ENCODE results near the gene LEFTY2. TPM values are rescaled to one million over a fixed set of nuclear protein-coding genes. Genes with fewer than 3 reads are reported as not detected.
A peak's percentile ranks its signal among the peaks of the same experiment; 100 is the strongest.

LEFTY2 gene
- total RNA-seq, 1 donor from 2014 or later, result 2.6 TPM

DNA sequence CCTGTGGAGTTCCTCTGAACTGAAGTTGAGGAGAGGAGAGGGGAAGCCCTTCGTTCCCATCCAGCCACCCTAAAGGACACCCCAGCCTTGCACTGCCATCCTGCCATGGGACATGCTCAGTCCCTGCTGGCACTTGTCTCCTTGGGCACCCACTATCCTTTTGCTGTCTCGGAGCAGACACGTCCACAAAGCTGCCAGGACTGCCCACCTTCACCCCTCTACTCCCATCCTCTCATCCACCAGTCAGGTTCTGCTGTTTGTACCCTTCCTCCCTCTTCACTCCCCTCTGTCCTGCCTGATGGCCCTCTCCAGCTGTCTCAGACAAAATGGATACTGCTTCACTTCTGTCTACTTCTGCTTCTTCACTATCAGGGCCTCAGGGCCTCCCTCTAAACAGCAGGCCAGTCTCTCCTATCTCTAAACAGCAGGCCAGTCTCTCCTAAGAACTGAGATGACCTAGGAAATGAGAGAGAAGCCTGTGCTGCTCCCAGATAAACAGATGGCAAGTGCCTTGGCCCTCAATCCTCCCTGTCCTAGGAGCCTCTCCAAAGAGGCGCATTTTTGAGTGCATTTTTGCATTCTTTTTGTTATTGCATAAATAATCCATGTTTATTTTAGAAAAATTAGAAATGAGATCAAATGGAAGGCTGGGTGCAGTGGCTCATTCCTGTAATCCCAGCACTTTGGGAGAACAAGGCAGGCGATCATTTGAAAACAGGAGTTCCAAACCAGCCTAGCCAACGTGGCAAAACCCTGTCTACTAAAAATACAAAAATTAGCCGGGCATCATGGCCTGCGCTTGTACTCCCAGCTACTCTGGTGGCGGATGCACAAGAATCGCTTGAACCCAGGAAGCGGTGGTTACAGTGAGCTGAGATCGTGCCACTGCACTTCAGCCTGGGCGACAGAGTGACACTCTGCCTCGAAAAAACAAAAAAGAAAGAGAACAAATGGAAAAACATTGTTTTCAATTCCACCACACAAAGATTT is 12.5 kb downstream of the LEFTY2 start:
- TF ChIP-seq, protein P1, sequence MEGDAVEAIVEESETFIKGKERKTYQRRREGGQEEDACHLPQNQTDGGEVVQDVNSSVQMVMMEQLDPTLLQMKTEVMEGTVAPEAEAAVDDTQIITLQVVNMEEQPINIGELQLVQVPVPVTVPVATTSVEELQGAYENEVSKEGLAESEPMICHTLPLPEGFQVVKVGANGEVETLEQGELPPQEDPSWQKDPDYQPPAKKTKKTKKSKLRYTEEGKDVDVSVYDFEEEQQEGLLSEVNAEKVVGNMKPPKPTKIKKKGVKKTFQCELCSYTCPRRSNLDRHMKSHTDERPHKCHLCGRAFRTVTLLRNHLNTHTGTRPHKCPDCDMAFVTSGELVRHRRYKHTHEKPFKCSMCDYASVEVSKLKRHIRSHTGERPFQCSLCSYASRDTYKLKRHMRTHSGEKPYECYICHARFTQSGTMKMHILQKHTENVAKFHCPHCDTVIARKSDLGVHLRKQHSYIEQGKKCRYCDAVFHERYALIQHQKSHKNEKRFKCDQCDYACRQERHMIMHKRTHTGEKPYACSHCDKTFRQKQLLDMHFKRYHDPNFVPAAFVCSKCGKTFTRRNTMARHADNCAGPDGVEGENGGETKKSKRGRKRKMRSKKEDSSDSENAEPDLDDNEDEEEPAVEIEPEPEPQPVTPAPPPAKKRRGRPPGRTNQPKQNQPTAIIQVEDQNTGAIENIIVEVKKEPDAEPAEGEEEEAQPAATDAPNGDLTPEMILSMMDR (IDR thresholded peaks at IDR 0.05), result no peak
- intact Hi-C loops (cut with DNase I), result loop anchor here (10.0 kb wide), 1 partner anchor 274 kb away; the partner anchor contains the start of gene ENAH
- no peak overlapping the region for H3K27ac ChIP-seq
- H3K27me3 ChIP-seq, result no peaks in the 10 kb centered on the region
- H3K4me3 ChIP-seq, result no peak overlapping the region
- no peaks in the 10 kb centered on the region for H3K36me3 ChIP-seq
- no peak for DNase-seq (ENCODE audit: low spot score in 2 of 2)
- H3K4me1 ChIP-seq, result peaks cover under 1 to 4% of the 10 kb centered on the region in 2 donors
- H3K9me3 ChIP-seq, result no peaks in the 10 kb centered on the region

DNA sequence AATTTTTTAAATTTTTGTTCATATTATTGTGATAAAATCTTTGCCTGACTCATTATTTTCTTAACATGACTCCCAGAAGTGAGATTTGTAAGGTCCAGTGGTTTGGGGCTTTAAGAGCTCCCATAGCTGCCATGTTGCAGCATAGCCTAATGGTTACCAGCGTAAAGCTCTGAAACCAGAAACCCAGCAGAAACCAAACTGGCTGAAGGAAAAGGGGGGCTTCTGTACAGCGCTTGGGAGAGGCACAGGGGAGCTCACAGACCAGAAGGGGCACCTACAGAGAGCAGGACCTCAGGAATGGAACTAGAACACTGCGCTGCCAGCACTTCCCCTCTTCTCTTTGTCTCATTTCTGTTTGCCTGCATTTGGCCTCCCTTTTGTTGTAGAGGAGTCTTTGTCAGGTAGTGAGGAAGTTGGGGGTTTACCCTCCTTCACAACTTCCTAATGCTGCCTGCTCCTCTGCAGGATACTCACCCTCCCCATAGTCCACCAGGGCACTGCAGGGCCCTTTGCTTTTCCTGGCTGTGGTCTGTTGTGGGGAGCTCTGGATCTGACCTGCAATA is 14.4 kb downstream of the LEFTY2 start:
- Histone ChIP-seq H3K9me3 (no peaks in the 10 kb centered on the region), H3K36me3 (peaks cover 7 to 8% of the 10 kb centered on the region in 2 donors), H3K4me3 (no peak overlapping the region), H3K27me3 (no peaks in the 10 kb centered on the region), H3K27ac (no peak overlapping the region), H3K4me1 (peaks cover 4 to 14% of the 10 kb centered on the region in 2 donors)
- no peak for DNase-seq (ENCODE audit: low spot score in 2 of 2)
- intact Hi-C loops (cut with DNase I), result loop anchor here (10.0 kb wide), 1 partner anchor 272 kb away; the partner anchor contains the start of gene ENAH
- TF ChIP-seq, protein P1 (IDR thresholded peaks at IDR 0.05), result no peak

DNA sequence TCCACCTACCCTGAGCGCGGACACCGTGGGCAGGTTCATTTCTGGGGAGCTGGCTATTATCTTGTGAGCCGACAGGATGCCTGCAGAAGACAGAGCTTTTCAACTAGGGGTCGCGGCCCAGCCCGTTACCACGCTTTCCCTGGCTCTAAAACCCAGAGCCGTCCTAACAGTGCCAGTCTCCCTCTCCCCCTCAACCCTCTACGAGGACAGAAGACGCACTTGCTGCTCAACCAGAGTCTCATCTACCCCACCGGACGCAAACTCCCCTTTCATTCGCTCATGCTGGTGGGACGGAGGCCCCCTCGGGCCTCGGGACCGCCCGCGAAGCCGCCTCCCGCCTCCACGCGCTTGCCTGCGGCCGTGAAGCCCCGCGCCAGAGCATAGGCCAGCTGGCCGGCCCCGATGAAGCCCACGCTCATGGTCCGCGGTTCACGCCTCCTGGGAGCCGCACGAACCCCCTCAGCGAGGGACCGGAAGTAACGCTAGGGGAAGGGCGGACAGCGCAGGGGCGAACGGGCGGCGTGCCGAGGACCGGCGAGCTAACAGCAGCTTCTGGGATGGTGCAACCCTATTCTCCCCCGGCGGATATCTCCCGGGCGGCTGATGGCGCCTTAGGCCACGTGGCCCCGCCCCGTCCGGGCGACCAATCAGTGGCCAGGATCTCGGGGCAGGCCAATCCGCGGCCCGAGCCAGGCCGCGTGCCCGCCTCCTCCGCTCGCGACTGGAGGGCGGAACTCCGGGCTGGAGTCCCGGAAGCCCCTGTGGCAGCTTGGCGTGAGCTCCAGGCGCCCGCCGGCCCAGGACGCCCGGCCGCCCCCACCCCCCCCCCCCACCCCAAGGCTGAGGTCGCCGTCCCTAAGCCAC is 17.1 kb downstream of the LEFTY2 start, which contains the start of gene PYCR2:
TSS of gene PYCR2 (minus strand) at position 559 of the 864 bp plus-strand sequence. CDS start at position 419, 140 bp downstream.
- Histone ChIP-seq H3K36me3 (peaks cover 10 to 20% of the 10 kb centered on the region in 2 donors), H3K27me3 (no peaks in the 10 kb centered on the region), H3K4me1 (peaks cover 6 to 19% of the 10 kb centered on the region in 2 donors), H3K27ac (peak within 1 kb of the TSS; percentile 85 to 95), H3K9me3 (no peaks in the 10 kb centered on the region), H3K4me3 (peak within 1 kb of the TSS; percentile 80 to 84)
- intact Hi-C loops (cut with DNase I), result loop anchor here (5.0 to 10.0 kb wide), 3 partner anchors 263 to 497 kb away; partner anchors contain the start of genes ACBD3, ENAH and LBR
- TF ChIP-seq, protein P1 (IDR thresholded peaks at IDR 0.05), result no peak
- DNase-seq (ENCODE audit: low spot score in 2 of 2), result peak; percentile 87 to 98

DNA sequence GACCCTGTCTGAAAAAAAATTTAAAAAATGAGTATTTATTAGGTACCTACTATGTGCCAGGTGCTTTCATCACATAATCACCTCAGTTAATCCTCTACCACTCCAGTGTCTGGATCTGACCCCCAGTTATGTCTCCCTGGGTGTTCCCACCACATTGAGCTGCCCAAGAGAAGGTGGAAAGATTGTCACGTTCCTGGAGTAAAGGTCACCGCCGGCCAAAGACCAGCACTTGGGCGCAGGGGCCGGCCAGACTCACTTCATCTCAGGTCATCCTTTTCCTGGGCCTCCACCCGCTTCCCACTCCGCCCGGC is 17.7 kb downstream of the LEFTY2 start:
- Histone ChIP-seq H3K36me3 (peaks cover 14 to 21% of the 10 kb centered on the region in 2 donors), H3K9me3 (no peaks in the 10 kb centered on the region), H3K27me3 (no peaks in the 10 kb centered on the region), H3K4me1 (peaks cover 6 to 19% of the 10 kb centered on the region in 2 donors), H3K4me3 (peak overlapping the region; percentile 80 to 84), H3K27ac (peak overlapping the region; percentile 85 to 95)
- DNase-seq (ENCODE audit: low spot score in 2 of 2), result no peak
- TF ChIP-seq, protein P1 (IDR thresholded peaks at IDR 0.05), result no peak
- intact Hi-C loops (cut with DNase I), result loop anchor here (5.0 to 10.0 kb wide), 3 partner anchors 264 to 496 kb away; partner anchors contain the start of genes ACBD3, ENAH and LBR

Data from ascending aorta (tissue), 2 donors.